HG03066 (cell line): ENCODE results near the gene SNX8.
"Not testable (repeated sequence)": the region's sequence is repeated elsewhere in the genome, so short reads cannot be mapped to it uniquely, and the experiment has no call there.

Experiments
- ATAC-seq: cut with Tn5 transposase; IDR thresholded peaks from one replicate; pipeline ENCODE4 v1.9.1; 2021; ENCODE audit warnings: low read depth; ENCODE audit not compliant: unreplicated experiment

The SNX8 gene

GRCh38 chr7:2269089-2269990, 44.9 kb downstream of the SNX8 start:
- not testable (repeated sequence) for ATAC-seq

GRCh38 chr7:2266911-2267310, 47.3 kb downstream of the SNX8 start:
- no peak for ATAC-seq

GRCh38 chr7:2264158-2264557, 50.1 kb downstream of the SNX8 start:
- ATAC-seq: no peak

- no peak for ATAC-seq
Observed at GRCh38 chr7:2263176-2263575, 51.1 kb downstream of the SNX8 start.

- ATAC-seq: no peak
Observed at GRCh38 chr7:2261611-2262010, 52.6 kb downstream of the SNX8 start.

- ATAC-seq: no peak
Observed at GRCh38 chr7:2260820-2261219, 53.4 kb downstream of the SNX8 start.

- no peak for ATAC-seq
Observed at GRCh38 chr7:2259480-2259879, 54.8 kb downstream of the SNX8 start.

GRCh38 chr7:2258661-2259365, 55.4 kb downstream of the SNX8 start:
- ATAC-seq: peak; percentile 61

GRCh38 chr7:2257651-2258050, 56.6 kb downstream of the SNX8 start:
- no peak for ATAC-seq

- ATAC-seq: no peak
Observed at GRCh38 chr7:2257046-2257551, 57.1 kb downstream of the SNX8 start.

GRCh38 chr7:2256306-2257045, 57.8 kb downstream of the SNX8 start:
- ATAC-seq: no peak

- no peak for ATAC-seq
Observed at GRCh38 chr7:2255145-2256139, 58.8 kb downstream of the SNX8 start.

GRCh38 chr7:2254429-2255144, 59.7 kb downstream of the SNX8 start:
- no peak for ATAC-seq

- no peak for ATAC-seq
Observed at GRCh38 chr7:2253525-2254244, 60.6 kb downstream of the SNX8 start.

- no peak for ATAC-seq
Observed at GRCh38 chr7:2253021-2253420, 61.2 kb downstream of the SNX8 start.

GRCh38 chr7:2251841-2252771, 62.1 kb downstream of the SNX8 start:
- ATAC-seq: no peak

- ATAC-seq: no peak
Observed at GRCh38 chr7:2251381-2251780, 62.9 kb downstream of the SNX8 start.
